Measurements from ENCODE around the gene KLHL14. TPM values are rescaled to one million over a fixed set of nuclear protein-coding genes. Genes with fewer than 3 reads are reported as not detected.

Gene KLHL14
- polyA plus RNA-seq, 4 donors = 7.6 to 31.1 (median 28.9) TPM

DNA sequence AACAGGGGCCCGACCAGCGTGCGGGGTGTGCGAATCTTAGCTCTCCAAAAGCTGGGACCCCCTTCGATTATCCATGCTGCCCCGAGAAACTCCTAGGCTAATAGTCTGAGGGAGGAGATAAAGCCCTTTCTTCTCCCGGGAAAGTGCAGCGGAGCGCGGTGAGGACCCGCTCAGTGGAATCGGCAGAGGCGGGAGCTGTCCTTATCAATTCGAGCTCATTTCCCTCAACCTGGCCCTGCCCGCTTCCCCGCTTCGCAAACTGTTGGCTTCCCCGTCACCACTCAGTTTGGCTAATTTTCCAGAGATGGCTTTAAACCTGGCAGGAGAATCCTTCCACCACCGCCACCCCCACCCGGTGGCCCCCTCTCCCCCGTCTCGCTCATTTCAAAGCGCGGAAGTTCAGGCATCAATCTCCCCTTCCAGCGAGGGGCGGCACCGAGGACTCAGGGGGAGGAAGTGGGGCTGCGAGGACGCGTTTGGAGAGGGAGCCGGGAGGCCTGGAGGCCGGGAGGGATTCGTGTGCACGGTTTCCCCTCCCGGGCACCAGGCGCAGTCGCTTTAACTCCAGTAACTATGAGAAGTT lies 1.6 kb downstream of the KLHL14 start:
- DNase-seq (ENCODE audit: low read depth in 4 of 4, low spot score in 3 of 4) = no peak

- DNase-seq (ENCODE audit: low read depth in 4 of 4, low spot score in 3 of 4) = no peak
Observed at GRCh38 chr18:32770666-32771168, 2.1 kb downstream of the KLHL14 start.

DNA sequence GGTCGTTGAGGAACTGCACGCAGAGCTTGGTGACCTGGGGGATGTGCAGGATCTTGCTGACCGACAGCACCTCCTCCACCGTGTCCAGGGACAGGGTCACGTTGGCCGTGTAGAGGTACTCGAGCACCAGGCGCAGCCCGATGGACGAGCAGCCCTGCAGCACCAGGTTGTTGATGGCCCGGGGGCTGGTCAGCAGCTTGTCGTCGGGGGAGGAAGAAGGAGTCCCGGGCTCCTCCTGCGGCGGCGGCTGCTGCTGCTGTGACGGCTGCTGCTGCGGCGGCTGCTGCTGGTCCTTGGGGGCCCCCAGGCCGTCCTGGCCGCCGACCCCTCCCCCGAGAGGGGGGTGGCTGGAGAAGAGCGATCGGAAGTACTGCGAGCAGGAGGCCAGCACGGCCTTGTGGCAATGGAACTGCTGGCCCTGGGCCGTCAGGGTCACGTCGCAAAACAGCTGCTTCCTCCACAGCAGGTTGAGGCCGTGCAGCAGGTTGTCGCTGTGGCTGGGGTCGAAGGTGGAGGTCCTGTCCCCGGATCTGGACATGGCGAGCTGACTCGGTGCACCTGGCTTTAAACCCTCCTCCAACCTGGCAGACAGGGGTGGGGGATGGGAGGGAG lies 2.7 kb downstream of the KLHL14 start:
- no peak for DNase-seq (ENCODE audit: low read depth in 4 of 4, low spot score in 3 of 4)

DNA sequence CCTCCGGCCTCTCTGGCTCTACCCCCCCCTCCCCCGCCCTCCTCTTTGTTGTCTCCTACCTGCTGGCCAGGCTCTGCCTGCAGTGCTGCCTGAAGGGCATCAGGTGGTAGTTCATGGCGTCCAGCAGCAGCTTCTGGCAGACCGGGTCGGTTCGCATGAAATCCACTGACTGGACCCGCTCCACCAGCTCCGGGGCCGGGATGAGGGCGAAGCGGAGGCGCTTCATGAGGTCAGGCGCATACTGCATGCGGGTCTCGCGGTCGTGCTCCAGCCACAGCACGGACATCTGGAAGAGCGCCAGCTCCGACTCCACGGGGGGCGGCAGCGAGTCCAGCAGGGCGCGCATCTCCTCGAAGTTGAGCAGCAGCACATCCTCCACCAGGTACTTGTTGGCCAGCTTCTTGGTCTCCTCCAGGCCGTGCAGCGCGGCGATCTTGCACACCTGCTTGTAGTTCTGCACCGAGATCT lies 3.2 kb downstream of the KLHL14 start:
- DNase-seq (ENCODE audit: low read depth in 4 of 4, low spot score in 3 of 4) = no peak

DNA sequence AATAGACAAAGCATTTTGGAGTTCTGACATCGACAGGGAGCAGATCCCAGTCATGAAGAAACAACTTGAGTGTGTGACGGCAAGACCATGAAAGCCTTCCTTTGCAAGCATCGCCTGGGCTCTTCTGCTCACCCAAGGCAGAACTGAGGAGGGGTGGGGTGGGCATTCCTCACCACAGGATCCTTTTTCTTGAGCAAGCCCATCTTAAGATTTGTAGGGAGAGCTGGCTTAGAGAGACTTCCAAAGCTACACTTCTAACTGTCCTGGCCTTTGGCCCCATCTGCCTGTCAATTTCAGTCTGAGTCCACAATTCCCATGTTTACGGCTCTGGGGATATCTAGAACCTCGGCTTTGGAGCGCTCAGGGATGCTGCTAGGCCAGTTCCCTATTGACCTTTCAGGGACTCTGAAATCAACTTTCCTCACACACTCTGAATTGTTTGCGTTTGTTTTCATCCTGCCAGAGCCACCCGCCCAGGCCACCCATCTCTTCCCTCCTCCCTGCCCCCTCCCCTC lies 3.7 kb downstream of the KLHL14 start:
- no peak for DNase-seq (ENCODE audit: low read depth in 4 of 4, low spot score in 3 of 4)

DNA sequence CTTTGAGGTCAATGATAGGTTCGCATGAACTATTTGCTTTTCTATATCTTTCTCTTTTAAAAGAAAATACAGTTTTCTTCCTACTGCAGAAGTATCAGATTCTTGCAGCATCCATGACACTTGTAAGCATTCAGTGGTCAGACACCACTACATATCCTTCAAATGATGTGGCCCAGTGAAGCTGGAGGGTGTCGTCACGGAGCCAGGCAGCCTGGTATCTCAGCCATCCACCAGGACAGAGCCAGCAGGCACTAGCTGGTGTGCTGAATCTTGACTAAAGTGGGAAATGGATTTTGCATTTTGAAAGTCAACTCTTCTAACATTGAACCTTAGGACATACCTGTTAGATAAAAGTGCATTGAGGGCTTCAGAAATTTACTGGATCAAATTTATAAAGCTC lies 5.4 kb downstream of the KLHL14 start:
- DNase-seq (ENCODE audit: low read depth in 4 of 4, low spot score in 3 of 4) = no peak

- no peak for DNase-seq (ENCODE audit: low read depth in 4 of 4, low spot score in 3 of 4)
Observed at GRCh38 chr18:32764611-32765244, 8.1 kb downstream of the KLHL14 start.

DNA sequence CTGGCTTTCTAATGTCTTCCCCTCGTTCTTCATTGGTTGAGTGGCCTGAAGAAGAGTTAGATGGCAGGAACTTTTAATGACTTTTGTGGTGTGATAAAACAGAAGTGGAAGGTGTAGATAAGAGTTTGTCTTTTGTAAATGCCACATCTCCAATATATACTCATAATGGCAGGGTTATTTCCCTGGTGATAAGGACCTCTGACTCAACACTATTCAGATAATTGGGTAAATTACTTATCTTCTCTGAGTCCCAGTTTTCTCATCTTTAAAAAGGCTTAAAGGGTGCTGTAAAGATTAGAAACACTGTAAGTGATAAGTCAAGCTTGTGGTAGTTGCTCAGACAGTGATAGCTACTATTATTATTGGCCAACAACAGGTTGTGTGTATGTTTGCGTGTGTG lies 9.5 kb downstream of the KLHL14 start:
- DNase-seq (ENCODE audit: low read depth in 4 of 4, low spot score in 3 of 4) = no peak

DNA sequence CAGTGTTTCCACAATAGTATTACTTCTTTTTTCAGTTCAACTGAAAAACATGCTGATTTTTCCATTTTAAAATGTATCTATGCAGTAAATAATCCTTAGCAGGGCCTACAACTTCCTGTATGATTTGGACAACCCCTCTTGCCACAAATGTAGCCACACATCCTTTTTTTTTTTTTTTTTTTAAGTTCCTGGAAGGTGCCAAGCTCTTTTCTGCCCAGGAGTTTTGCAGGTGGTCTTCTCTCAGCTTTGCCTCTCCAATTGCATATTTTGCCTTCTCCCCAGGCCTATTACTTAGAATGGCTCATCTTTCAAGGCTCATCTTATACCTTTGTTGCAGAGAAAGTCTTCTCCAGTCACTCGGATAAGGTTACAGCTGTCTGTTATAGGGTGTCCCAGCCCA lies 11.6 kb downstream of the KLHL14 start:
- DNase-seq (ENCODE audit: low read depth in 4 of 4, low spot score in 3 of 4) = no peak

GRCh38 chr18:32760391-32760790 lies 12.4 kb downstream of the KLHL14 start:
- DNase-seq (ENCODE audit: low read depth in 4 of 4, low spot score in 3 of 4) = no peak

DNA sequence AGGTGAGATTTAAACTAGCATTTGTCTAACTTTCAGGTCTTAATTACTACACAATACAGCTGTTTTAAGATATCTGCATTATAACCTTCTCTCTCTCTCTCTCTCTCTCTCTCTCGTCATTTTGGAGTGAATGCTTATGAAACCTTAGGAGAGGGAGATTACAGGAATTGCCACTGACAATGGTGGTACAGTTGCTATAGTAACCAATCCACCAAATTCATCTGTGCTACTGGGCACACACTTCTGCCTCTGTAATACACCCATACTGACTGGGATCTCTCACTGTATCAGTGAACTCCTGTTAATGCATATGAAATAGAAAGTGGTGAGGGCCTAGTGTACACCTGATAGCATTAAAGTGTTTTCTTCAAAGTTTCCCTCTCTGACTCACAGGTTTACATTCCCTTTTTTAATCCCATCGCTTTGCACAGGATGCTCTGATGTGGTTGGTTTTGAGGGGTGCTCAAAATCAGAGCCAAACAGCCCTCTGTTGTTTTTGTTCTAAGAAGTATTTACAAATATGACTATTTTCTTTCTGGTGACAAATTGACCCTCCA lies 13.1 kb downstream of the KLHL14 start:
- no peak for DNase-seq (ENCODE audit: low read depth in 4 of 4, low spot score in 3 of 4)

DNA sequence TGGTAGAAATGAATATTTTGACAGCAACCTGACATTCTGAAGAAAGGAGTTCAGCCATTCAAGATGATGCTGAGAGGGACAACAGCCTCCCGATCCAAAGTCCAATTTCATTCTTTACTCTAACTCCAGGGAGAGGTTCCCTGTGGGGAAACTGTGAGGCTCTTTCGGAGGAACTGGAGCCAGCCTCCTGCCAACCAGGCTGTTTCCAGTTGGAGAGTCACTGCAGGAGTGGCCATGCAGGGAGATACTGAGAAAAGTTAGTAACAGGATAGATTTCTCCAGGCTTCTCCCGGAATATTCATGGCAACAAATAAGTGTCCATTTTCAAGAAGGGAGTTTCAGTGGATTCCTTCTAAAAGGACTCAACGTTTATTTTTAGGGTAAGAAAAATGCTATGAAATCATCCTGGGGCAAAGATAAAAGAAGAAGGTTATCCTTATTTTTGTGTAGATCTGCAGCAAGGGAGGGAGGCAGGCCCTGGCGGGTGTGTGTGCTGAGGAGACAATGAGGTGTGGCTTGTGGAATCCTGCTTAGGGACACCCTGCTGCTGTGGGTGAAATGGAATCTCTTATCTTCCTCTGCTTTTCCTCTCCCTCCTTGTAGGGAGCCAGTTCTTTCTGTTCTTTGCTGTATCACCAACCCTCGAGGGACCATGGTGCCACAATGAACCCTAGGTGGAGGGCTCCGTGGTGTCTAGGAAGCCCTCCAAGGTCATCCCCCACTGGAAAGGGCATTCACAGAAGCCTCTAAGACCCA lies 18.1 kb downstream of the KLHL14 start:
- no peak for DNase-seq (ENCODE audit: low read depth in 4 of 4, low spot score in 3 of 4)

DNA sequence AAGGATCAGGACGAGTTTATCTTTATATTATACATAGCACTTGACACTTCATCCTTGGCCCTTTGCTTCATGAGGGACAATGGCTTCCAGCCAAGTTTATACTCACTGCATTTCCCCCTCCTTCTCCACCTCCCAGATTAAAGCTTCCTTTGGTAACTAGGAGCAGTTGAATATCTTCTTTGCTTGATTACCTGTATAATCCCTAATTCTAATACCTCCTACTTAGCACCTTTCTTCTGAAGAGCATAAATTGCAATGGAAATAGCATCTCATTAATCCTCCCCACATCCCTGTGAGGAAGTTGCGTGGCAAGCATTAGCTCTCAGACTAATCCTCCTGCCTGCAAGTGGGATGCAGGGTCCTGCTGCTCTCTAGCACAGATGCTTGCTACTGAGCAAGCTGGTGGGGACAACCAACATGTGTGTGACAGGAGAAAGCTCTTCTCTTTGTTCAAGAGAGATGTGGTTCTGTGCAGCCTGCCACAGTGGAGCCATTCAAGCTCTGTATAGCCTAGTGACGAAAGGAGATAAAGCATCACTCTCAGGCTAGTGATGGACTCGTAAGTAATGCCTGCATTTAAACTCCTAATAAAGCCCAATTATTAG lies 19.1 kb downstream of the KLHL14 start:
- no peak for DNase-seq (ENCODE audit: low read depth in 4 of 4, low spot score in 3 of 4)

- DNase-seq (ENCODE audit: low read depth in 4 of 4, low spot score in 3 of 4) = no peak
Observed at GRCh38 chr18:32750328-32750727, 22.5 kb downstream of the KLHL14 start.

DNA sequence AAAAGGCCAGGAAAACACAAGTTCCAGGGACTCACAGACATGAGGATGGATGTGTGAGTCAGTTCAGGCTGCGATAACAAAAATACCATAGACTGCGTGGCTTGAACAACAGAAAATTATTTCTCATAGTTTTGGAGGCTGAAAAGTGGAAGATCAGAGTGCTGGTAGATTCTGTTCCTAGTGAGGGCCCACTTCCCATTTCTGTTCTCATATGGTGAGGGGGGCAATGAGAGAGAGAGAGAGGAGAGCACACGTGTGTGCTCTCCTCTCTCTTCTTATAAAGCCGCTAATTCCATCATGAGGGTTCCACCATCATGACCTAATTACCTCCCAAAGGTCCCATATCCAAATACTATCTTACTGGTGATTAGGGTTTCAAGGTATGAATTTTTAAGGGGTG lies 23.0 kb downstream of the KLHL14 start:
- DNase-seq (ENCODE audit: low read depth in 4 of 4, low spot score in 3 of 4) = no peak

- no peak for DNase-seq (ENCODE audit: low read depth in 4 of 4, low spot score in 3 of 4)
Observed at GRCh38 chr18:32742579-32742978, 30.2 kb downstream of the KLHL14 start.

GRCh38 chr18:32735781-32736180 lies 37.0 kb downstream of the KLHL14 start:
- no peak for DNase-seq (ENCODE audit: low read depth in 4 of 4, low spot score in 3 of 4)

GRCh38 chr18:32734442-32734841 lies 38.4 kb downstream of the KLHL14 start:
- DNase-seq (ENCODE audit: low read depth in 4 of 4, low spot score in 3 of 4) = no peak

- no peak for DNase-seq (ENCODE audit: low read depth in 4 of 4, low spot score in 3 of 4)
Observed at GRCh38 chr18:32732165-32732564, 40.7 kb downstream of the KLHL14 start.

- peak in 3 of 4 donors; percentile 20 to 35 (median 32) for DNase-seq (ENCODE audit: low read depth in 4 of 4, low spot score in 3 of 4)
Observed at GRCh38 chr18:32730620-32731091, 42.2 kb downstream of the KLHL14 start.

All from left renal pelvis (tissue), 4 donors.